ENCODE data around the gene ZNF540.
"Not testable (repeated sequence)": the region's sequence is repeated elsewhere in the genome, so short reads cannot be mapped to it uniquely, and the experiment has no call there.

DNA sequence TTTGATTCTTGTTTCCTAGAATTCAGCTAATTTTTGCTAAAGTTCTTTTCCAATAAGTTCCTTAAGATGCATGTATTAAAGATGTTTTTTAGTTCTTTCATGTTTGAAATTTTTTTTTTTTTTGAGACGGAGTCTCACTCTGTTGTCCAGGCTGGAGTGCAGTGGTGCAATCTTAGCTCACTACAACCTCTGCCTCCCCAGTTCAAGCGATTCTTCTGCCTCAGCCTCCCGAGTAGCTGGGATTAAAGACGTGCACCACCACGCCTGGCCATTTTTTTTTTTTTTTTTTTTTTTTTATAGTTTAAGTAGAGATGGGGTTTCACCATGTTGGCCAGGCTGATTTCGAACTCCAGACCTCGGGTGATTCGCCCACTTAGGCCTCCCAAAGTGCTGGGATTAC is 62.5 kb downstream of the ZNF540 start:
- not testable (repeated sequence) for TF ChIP-seq ZNF274 (IDR thresholded peaks at IDR 0.05; ENCODE audit: low read depth, low read length); YY1 (IDR thresholded peaks at IDR 0.05; ENCODE audit: insufficient read depth, insufficient read length); SUZ12 (IDR thresholded peaks at IDR 0.05; ENCODE audit: extremely low read depth, insufficient read depth, insufficient read length)
